KMS-11 (cell line): ENCODE data around the gene L1TD1.
"Not testable (repeated sequence)": the region's sequence is repeated elsewhere in the genome, so short reads cannot be mapped to it uniquely, and the experiment has no call there.

Experiments used
- H2AFZ ChIP-seq: fragments of 200-600 bp; sonication (generic); 2 replicates; pipeline ENCODE4 v1.6.1; 2016; ENCODE audit warnings: antibody characterized with exemption, mixed run types, low read depth
- H3K27ac ChIP-seq: fragments of 200-600 bp; sonication (generic); 2 replicates; pipeline ENCODE4 v1.6.1; 2016; ENCODE audit warnings: mild to moderate bottlenecking, mixed run types
- H3K27me3 ChIP-seq: fragments of 200-600 bp; sonication (generic); 2 replicates; pipeline ENCODE4 v1.6.1; 2017; ENCODE audit warnings: mild to moderate bottlenecking, low read depth, mixed run types, moderate library complexity; ENCODE audit not compliant: insufficient read depth
- H3K36me3 ChIP-seq: fragments of 200-600 bp; sonication (generic); 2 replicates; pipeline ENCODE4 v1.6.1; 2017; ENCODE audit warnings: mild to moderate bottlenecking, mixed run types; ENCODE audit not compliant: insufficient read depth
- H3K4me1 ChIP-seq: fragments of 200-600 bp; sonication (generic); 2 replicates; pipeline ENCODE4 v1.6.1; 2016; ENCODE audit warnings: mild to moderate bottlenecking, low read depth, mixed run types; ENCODE audit not compliant: poor library complexity, severe bottlenecking
- H3K4me2 ChIP-seq: fragments of 200-600 bp; sonication (generic); 2 replicates; pipeline ENCODE4 v1.7.0; 2016; ENCODE audit warnings: mild to moderate bottlenecking, mixed run types
- H3K4me3 ChIP-seq: fragments of 200-600 bp; sonication (generic); IDR thresholded peaks from 2 replicates; pipeline ENCODE4 v1.6.1; 2017; ENCODE audit warnings: low read depth, low read length, mixed read lengths; ENCODE audit not compliant: insufficient read depth
- H3K79me2 ChIP-seq: fragments of 200-600 bp; sonication (generic); 2 replicates; pipeline ENCODE4 v1.6.1; 2016; ENCODE audit warnings: low read depth, mixed run types; ENCODE audit not compliant: insufficient read depth
- H3K9ac ChIP-seq: fragments of 200-600 bp; sonication (generic); 2 replicates; pipeline ENCODE4 v1.6.1; 2016; ENCODE audit warnings: mild to moderate bottlenecking, mixed run types
- H4K20me1 ChIP-seq: fragments of 200-600 bp; sonication (generic); 2 replicates; pipeline ENCODE4 v1.6.1; 2016; ENCODE audit warnings: mild to moderate bottlenecking, mixed run types; ENCODE audit not compliant: insufficient read depth
- TF ChIP-seq, protein P1 (sequence below): fragments of 200-600 bp; sonication (generic); conservative IDR thresholded peaks from 2 replicates; pipeline ENCODE4 v1.6.1; 2017; ENCODE audit warnings: low read depth, mild to moderate bottlenecking, antibody characterized with exemption, low read length, moderate library complexity, mixed read lengths

L1TD1 gene

GRCh38 chr1:62176597-62177312 lies 17.9 kb upstream of the L1TD1 start:
- Histone ChIP-seq H4K20me1 (no peaks in the 10 kb centered on the region), H3K4me3 (no peak overlapping the region), H2AFZ (no peak overlapping the region), H3K9ac (no peak overlapping the region), H3K4me1 (peaks cover 4% of the 10 kb centered on the region), H3K4me2 (no peak overlapping the region), H3K27ac (no peak overlapping the region), H3K79me2 (no peaks in the 10 kb centered on the region), H3K36me3 (no peaks in the 10 kb centered on the region), H3K27me3 (no peaks in the 10 kb centered on the region)
- TF ChIP-seq, protein P1, sequence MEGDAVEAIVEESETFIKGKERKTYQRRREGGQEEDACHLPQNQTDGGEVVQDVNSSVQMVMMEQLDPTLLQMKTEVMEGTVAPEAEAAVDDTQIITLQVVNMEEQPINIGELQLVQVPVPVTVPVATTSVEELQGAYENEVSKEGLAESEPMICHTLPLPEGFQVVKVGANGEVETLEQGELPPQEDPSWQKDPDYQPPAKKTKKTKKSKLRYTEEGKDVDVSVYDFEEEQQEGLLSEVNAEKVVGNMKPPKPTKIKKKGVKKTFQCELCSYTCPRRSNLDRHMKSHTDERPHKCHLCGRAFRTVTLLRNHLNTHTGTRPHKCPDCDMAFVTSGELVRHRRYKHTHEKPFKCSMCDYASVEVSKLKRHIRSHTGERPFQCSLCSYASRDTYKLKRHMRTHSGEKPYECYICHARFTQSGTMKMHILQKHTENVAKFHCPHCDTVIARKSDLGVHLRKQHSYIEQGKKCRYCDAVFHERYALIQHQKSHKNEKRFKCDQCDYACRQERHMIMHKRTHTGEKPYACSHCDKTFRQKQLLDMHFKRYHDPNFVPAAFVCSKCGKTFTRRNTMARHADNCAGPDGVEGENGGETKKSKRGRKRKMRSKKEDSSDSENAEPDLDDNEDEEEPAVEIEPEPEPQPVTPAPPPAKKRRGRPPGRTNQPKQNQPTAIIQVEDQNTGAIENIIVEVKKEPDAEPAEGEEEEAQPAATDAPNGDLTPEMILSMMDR, result no peak

- H3K4me3 ChIP-seq, result no peak overlapping the region
- no peak overlapping the region for H3K4me2 ChIP-seq
- no peak overlapping the region for H3K9ac ChIP-seq
- no peaks in the 10 kb centered on the region for H3K79me2 ChIP-seq
- H3K36me3 ChIP-seq, result no peaks in the 10 kb centered on the region
- H3K4me1 ChIP-seq, result peaks cover 4% of the 10 kb centered on the region
- no peak overlapping the region for H3K27ac ChIP-seq
- H2AFZ ChIP-seq, result no peak overlapping the region
- no peaks in the 10 kb centered on the region for H4K20me1 ChIP-seq
- H3K27me3 ChIP-seq, result no peaks in the 10 kb centered on the region
- TF ChIP-seq, protein P1, result no peak
Observed at GRCh38 chr1:62177621-62178020, 17.0 kb upstream of the L1TD1 start.

- no peaks in the 10 kb centered on the region for H3K27me3 ChIP-seq
- no peak overlapping the region for H3K4me3 ChIP-seq
- H2AFZ ChIP-seq, result no peak overlapping the region
- no peaks in the 10 kb centered on the region for H3K36me3 ChIP-seq
- no peak overlapping the region for H3K9ac ChIP-seq
- no peak overlapping the region for H3K27ac ChIP-seq
- H3K4me2 ChIP-seq, result no peak overlapping the region
- H3K79me2 ChIP-seq, result no peaks in the 10 kb centered on the region
- peaks cover 4% of the 10 kb centered on the region for H3K4me1 ChIP-seq
- TF ChIP-seq, protein P1, result no peak
- no peaks in the 10 kb centered on the region for H4K20me1 ChIP-seq
Observed at GRCh38 chr1:62178372-62178771, 16.3 kb upstream of the L1TD1 start.

GRCh38 chr1:62180054-62180453 lies 14.6 kb upstream of the L1TD1 start:
- not testable (repeated sequence) for H3K9ac ChIP-seq, H3K4me2 ChIP-seq, H3K27me3 ChIP-seq, H3K79me2 ChIP-seq, H2AFZ ChIP-seq, H3K4me1 ChIP-seq, H3K36me3 ChIP-seq, H4K20me1 ChIP-seq, H3K4me3 ChIP-seq, H3K27ac ChIP-seq

DNA sequence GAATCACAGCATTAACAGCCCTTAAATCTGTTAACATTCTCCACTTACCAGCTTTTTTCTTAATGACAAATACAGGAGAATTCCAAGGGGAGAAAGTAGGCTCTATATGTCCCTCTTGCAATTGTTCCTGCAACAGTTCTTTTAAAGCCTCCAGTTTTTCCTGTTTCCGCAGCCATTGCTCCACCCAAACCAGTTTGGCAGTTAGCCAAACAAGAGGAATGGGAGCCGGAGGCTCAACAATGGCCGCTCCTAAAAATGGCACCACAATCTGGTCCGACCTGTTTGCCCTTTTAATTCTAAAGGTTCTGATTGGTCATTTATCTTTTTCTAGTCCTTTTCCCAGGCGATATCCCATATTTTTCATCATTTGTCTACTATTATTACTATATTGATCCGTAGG lies 14.0 kb upstream of the L1TD1 start:
- H3K36me3 ChIP-seq, result no peaks in the 10 kb centered on the region
- H3K4me1 ChIP-seq, result peaks cover 4% of the 10 kb centered on the region
- TF ChIP-seq, protein P1, result no peak
- H3K4me3 ChIP-seq, result no peak overlapping the region
- no peak overlapping the region for H2AFZ ChIP-seq
- no peak overlapping the region for H3K27ac ChIP-seq
- H3K4me2 ChIP-seq, result no peak overlapping the region
- H3K27me3 ChIP-seq, result no peaks in the 10 kb centered on the region
- H3K9ac ChIP-seq, result no peak overlapping the region
- H4K20me1 ChIP-seq, result no peaks in the 10 kb centered on the region
- no peaks in the 10 kb centered on the region for H3K79me2 ChIP-seq
